Kidney capillary endothelial cell (primary cell): ENCODE measurements around the gene MKLN1.
"Not testable (repeated sequence)": the region's sequence is repeated elsewhere in the genome, so short reads cannot be mapped to it uniquely, and the experiment has no call there.

Source experiments
- DNase-seq: peaks from one replicate; pipeline ENCODE4 v3.0.0-alpha.2; 2018; ENCODE audit warnings: low spot score

The MKLN1 gene

DNA sequence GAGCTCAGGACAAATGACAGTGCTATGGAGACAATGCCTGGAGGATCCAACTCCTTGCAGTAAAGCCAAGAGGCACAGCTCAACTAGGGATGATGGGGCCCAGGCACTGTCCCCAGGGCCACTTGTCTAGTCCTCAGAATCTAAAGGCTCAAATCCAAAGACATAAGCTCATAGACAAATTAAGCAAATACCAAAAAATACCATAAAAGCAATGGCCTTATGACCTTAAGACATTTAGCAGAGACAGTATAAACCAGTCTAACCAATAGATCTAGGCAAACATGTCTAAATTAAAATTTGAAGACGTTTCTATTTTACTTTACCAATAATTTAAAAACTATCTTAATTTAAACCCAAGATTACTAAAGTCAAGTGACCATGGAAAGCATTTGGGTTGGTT is 14.8 kb upstream of the MKLN1 start:
- DNase-seq = no peak

DNA sequence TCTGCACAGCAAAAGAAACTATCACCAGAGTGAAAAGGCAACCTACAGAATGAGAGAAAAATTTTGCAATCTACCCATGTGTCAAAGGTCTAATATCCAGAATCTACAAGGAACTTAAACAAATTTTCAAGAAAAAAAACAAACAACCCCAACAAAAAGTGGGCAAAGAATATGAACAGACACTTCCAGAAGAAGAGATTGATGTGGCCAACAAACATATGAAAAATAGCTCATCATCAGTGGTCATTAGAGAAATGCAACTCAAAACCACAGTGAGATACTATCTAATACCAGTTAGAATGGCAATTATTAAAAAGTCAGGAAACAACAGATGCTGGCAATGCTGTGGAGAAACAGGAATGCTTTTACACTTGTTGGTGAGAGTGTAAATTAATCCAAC is 7.1 kb upstream of the MKLN1 start:
- no peak for DNase-seq

DNA sequence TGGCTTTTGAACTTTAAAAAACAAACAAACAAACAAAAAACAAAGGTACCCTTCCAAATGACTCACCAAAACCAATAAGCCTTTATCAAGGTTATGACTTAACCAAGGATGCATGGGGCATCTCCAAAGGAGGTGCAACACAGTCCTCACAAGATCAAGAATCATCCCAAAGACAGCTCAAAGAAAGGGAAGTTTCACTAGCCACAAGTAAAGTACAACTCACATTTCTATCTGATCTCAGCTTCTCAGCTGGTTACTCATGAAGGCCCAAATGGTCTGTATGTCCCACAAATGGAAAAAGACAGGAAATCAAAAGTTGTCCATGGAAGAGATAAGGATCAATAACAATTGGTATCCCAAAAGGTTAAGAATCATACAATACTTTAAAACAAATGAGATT is 6.0 kb upstream of the MKLN1 start:
- DNase-seq = no peak

- DNase-seq = no peak
Measured at GRCh38 chr7:131322061-131322460, 5.6 kb upstream of the MKLN1 start.

DNA sequence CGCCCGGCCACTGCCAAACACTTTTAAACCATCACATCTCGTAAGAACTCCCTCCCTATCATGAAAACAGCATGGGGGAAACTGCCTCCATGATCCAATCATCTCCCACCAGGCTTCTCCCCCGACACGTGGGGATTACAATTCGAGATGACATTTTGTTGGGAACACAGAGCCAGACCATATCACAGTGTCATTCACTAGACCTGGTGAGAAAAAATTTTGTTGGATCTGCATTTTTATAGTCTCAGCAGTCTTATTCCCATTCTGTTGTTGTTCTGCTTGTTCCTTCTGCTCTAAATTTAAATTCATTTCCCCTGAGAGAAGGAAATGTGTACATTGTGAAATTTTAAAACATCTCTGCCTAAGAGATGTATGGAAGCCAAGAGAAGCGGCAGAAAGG is 4.8 kb upstream of the MKLN1 start:
- no peak for DNase-seq

GRCh38 chr7:131325179-131325840 is 2.4 kb upstream of the MKLN1 start:
- no peak for DNase-seq

GRCh38 chr7:131326576-131326975 is 1.1 kb upstream of the MKLN1 start:
- DNase-seq = no peak

DNA sequence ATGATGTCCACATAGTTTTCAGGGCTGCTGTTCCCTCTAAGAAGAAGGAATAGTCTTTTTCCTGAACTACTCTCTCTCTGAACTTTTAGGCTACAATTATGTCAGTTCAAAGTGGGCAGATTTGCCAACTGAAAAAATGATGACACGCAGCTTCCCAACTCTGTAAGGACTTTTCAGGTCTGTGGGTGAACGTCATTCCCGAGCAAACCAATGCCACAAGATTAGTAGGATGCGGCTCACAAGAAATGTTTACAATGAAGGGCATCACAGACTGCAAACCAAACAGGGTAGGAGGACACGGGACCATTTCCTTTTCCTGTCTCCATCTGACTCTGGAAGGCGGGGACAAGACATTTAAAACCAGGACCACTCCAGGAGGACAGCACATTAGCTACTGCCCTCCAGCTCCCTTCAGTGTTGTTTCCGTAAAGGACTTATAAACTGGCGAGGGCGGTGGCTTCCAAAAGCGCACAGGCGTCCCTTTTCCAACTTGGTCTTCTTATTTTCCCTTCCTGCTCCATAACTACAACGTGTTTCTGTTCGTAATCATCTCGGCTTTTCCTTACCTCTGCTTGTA is 539 bp upstream of the MKLN1 start:
- DNase-seq = peak; percentile 60

DNA sequence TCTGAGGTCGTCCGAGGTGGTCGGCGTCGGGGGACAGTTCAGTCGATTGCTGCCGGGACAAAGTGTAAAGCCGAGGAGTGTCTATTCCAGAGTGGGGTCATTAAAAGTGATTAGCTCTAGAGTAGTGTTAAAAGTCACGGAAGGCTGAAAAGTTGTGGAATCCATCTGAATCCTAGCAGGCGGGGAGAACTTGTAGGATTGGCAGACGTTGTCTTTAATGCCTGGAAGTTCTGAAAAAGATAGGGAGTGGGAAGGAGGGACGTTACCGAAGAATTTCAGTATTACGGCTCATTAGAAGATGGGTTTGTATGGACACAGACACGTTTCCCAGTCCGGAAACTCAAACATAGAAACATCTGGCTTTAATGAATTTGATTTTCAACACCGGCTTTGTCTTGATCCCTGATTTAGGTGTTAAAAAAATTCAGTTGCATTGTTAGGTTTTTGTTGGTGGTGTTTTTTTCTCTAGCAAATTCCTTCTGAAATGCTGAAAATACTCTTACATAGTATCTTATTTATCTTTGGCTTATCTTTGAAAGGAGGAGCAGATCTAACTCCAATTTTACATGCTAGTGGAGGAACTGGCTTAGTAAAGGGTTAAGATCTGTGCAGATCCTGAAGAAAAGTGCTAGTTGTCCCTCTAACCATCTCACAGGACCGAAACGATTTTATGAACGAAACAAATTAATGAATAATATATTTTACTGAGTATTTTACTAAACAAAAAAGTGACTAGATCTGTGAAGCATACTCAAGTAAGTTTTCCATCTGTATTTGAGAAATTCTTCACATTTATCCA is 900 bp downstream of the MKLN1 start:
- peak; percentile 25 for DNase-seq

- DNase-seq = no peak
Measured at GRCh38 chr7:131329176-131329570, 1.5 kb downstream of the MKLN1 start.

DNA sequence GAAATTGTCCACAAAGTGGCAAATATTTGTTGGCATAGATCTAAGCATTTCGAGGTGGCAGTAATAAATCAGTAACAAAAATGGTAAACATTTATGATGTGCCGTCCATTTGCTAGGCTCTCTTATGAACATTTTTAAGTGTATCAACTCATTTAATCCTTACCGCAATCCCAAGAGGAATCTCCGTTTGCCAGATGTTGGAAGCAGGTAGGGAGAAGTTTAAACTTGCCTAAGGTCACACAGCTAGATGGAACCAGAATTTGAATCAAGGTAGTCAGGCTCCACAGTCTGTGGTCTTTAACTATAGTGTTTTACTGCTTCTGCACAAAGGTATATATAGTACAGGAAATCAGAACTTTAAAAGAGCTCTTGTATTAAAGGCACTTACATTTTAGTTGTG is 2.6 kb downstream of the MKLN1 start:
- no peak for DNase-seq

- no peak for DNase-seq
Measured at GRCh38 chr7:131331806-131332205, 4.1 kb downstream of the MKLN1 start.

GRCh38 chr7:131332729-131333128 is 5.1 kb downstream of the MKLN1 start:
- not testable (repeated sequence) for DNase-seq

DNA sequence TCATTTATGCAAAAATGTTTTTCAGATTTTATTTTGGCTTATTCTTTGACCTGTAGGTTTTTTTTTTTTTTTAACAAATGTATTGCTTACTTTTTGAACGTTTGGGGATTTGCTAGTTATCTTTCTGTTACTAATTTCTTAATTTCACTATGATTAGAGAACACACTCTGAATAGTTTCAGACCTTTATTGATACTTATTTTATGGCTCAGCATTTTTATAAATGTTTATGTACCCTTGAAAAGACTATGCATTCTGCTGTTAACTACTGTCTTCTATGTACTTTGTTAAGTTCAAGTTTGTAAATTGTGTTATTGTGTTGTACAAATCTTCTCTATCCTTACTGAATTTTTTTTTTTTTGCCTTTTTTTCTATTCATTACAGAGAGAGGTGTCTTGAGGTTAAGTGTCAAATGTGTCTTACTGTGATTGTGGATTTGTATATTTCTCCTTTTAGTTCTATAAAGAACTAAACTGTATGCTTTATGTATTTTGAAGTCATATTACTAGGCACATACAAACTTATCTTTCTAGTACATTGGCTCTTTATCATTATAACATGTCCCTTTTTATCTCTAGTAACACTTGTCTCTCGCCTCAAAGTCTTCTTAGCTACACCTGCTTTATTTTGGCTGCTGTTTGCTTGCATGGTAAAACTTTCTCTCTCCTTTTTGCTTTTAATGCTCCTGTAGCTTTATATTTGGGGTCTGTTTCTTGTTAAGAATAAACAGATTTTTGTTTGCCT is 8.1 kb downstream of the MKLN1 start:
- DNase-seq = no peak

- DNase-seq = no peak
Measured at GRCh38 chr7:131336956-131337355, 9.3 kb downstream of the MKLN1 start.

DNA sequence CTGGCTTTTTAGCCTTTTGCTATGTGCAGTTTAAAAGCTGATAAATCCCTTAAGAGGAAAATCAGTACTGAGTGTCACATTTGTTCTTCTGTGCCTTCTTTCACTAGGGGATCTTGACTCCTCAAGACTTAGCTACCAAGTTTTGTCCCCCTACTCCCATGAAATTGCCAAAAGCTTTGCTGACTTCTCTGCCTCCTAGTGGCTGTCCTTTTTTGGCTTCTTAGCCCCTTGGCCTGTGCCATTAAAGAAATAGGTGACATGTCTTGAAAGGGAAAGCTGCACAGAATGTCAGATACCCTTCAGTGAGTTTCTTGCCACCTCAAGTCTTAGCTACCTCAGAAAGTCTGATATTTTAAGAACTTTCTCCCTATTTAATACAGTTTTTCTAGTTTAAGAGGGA is 10.5 kb downstream of the MKLN1 start:
- no peak for DNase-seq

DNA sequence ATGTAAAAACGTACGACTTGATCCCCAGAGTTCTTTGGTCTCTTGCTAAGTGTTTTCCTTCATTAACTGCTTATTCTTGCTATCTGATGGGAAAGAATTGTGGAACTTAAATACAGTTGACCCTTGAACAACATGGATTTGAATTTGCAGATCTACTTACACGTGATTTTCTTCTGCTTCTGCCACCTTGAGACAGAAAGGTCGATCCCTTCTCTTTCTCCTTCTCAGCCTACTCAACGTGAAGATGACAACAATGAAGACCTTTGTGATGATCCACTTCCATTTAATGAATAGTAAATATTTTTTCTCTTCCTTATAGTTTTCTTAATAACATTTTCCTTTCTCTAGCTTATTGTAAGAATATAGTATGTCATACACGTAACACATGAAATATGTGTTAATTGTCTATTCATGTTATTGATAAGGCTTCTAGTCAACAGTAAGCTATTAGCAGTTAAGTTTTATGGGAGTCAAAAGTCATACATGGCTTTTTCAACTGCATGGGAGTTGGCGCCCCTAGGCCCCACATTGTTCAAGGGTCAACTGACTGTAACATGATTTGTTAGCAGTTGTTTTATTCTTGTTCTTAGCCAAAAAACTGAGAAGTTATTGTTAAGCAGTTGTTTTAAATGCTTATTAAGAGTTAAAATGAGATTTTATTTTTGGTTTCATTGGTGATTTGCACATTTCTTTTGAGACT is 11.2 kb downstream of the MKLN1 start:
- DNase-seq = no peak

GRCh38 chr7:131341690-131342089 is 14.0 kb downstream of the MKLN1 start:
- no peak for DNase-seq

GRCh38 chr7:131342864-131343442 is 15.3 kb downstream of the MKLN1 start:
- no peak for DNase-seq

DNA sequence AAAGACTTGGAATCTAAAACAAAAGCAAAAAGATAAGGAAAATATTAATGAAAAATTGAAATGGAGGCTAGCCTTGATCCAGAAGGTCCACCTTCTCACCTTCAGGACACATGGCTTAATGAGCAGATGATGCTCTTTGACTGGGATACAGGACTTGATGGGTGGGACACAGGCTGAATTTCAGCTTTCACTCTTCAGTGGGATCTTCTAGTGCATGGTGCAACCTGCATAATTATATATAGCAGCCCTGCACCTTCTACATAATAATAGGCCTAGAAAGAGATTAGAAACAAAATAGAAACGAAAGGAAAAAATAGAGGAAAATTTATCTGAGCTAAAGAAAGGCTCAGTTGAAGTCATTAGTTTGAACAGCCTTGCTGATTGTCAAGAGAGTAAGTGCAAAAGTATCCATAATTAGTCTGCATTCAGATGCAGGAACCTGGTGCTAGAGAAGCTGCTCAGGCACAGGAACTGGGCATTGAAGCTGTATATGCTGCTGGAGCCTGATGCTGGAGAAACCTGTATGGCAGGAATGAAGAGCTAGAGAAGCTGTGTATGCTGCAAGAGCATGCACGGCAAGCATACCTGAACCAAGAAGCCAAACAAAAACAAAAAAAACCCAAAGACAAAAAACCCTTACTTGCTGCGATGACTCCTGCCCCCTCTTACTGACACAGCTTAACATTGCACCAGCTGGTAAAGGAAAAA is 19.4 kb downstream of the MKLN1 start:
- DNase-seq = no peak

GRCh38 chr7:131352032-131352431 is 24.4 kb downstream of the MKLN1 start:
- no peak for DNase-seq
